Activated CD8-positive, alpha-beta memory T cell treated with anti-CD3 and anti-CD28 coated beads, Interleukin-2, amount 50 U/mL, for 4 hours (primary cell): ENCODE measurements around the gene ZNF845.
"Not testable (repeated sequence)": the region's sequence is repeated elsewhere in the genome, so short reads cannot be mapped to it uniquely, and the experiment has no call there.

ENCODE experiments used
- DNase-seq: peaks from one replicate; pipeline ENCODE4 v3.0.0-alpha.2; 2020

Gene ZNF845

DNA sequence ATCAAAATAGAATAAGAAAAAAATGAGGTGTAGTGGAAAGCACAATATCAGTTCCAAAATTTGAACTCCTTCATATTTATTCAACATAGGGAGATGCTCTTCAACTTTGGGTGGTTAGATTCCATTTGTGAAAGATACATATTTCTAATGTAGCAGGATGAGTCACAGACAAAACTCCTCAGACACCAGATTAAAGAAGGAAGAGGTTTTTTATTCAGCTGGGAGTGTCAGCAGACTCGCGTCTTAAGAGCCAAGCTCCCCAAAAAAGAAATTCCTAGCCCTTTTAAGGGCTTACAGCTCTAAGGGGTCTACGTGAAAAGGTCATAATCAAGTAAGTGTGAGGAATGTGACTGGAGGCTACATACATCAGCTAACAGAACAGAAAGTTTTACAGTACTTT lies 54.6 kb downstream of the ZNF845 start:
- DNase-seq: no peak

DNA sequence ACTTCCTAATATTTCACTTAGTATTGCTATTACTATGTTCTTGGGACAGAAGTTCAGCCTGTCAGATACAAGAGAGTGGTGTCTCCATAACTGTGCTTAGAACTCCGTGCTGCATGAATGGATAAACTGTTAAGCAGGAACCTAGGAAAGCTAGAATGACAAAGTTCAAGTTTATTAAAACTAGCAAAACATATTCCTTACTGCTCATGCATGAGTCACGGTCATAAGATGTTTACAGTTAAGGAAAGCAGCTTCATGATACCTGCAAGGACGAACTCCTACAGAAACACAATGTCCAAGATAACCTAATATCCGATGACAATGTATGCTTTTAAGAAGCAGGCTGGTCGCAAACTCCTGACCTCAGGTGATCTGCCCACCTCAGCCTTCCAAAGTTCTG lies 55.4 kb downstream of the ZNF845 start:
- no peak for DNase-seq

DNA sequence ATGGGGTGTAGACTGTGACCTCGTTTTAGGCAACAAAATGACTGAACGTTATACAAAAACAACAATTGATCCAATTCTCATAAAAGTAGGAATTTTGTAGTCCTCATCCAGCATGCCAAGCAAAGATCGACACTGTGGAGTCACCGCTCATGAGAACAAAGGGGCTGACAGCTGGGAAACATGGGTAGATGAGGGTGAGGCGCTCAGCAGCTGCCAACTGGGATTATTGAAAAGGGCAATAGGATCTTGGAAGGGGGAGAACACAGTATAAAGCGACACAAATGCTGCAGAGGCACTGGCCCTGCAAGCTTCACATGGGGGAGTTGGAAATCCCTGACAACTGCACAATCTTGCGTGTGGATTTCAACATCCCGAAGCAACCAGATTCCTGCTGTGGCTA lies 56.0 kb downstream of the ZNF845 start:
- DNase-seq: no peak

DNA sequence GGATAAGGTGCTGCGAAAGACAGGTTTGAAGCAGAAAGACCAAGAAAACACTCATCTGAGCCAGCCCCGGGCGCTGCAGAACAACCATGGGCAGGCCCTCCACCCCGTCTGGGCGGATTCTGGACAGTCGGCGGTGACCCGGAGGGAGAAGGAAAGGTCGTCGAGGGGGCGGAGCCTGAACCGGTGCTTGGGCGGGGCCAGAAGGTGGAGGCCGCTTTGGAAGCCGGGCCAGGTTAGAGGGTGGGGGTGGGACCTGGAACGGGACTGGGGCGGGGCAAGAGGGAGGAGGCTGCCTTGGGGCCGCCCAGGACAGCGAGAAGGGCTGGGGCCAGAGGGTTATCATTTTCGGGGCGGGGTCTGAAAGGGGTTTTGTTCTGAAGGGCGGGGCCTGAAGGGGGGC lies 56.4 kb downstream of the ZNF845 start:
- no peak for DNase-seq

DNA sequence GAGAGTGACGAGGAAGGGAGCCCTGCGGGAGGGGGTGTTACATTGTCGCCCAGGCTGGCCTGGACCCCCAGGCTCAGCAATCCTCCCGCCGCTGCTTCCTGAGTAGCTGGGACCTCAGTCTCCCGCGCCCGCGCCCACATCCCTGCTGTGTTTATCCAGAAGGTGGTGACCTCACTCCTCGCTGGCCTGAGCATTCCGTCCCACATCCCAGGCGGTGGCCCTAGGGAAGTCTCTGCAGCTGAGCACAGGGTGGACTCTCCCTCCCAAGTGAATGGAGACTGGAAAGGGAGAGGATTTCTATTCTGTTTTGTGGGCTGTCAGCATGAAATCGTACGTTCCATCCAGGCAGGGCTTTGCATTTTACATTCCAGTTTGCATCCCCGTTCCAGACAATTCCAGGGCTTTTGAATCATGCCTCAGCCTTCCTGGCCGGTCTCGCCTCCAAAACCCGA lies 61.0 kb downstream of the ZNF845 start:
- no peak for DNase-seq

DNA sequence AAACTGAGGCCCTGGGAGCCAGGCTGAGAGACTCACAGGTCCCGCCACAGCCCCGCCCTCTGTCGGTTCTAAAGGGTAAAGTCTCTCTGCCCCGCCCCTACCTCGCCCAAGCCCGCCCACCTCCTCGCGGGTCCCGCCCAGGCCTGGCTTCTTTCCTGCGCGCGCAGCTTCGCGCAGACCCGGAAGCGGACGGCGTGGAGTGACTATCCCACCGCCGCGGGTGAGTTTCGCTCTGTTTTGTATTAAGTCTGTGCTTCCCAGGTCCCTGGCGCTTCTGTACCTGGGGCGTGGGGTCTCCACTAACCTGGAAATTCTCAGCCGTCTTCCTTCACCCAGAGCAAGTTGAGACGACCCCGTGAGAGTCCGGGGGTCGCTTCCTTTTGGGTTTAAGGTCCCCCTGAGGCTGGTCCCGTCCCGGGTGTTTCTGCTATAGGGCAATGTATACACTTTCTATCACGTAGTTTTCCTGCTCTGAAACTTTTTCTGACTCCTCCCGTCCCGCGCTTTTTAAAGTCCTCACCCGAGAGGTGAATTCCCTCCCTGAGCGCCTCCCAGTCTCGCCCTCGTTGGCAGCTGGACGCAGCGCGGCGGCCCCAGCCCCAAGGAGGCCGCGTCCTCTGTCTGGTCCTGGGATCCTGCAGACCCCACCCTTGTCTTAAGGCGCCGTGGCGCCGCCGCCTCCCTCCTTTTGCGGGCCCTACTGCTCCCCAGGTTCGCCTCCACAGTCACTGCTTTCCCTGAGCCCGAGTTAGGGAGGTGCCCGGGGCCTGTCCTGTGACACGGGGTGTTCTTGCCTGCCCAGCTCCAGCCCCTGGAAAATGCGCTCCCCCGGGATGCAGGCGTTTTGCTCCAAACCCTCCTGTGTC lies 61.7 kb downstream of the ZNF845 start, which contains the start of gene ZNF765:
Gene ZNF765 (plus strand): TSS at position 176 of the 866 bp plus-strand sequence. CDS start 2,867 bp downstream, outside the sequence.
- DNase-seq: peak; percentile 98

DNA sequence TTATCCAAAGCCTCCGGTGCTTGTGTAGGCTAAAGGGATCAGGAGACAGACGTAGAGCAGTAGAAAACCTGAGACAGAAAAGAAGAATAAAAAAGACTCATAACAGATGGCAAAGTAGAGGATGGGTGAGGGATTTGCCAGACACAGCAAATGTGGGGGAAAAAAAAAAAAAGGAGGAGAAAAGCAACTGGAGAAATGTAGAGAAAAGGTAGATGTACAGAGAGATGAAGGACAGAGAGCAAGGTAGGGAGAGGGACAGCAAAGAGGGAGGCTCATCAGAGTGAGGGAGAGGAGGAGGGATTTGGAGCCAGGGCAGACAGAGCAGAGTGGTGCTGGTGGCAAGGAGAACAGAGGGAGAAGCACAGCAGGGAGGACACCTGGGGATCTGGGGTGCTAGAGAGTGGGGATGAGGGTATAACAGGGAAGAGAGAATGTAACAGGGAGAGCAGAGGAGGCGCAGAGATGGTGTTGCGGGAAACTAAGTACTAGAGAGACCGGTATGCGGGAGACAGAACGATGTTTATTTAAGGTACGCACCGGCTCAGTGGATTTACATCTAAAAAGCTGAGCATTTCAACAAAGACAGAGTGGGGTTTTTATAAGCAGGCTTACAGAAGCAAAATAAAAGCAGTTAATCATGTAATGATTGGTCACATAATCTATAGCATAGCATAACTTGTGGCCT lies 62.4 kb downstream of the ZNF845 start:
- not testable (repeated sequence) for DNase-seq

DNA sequence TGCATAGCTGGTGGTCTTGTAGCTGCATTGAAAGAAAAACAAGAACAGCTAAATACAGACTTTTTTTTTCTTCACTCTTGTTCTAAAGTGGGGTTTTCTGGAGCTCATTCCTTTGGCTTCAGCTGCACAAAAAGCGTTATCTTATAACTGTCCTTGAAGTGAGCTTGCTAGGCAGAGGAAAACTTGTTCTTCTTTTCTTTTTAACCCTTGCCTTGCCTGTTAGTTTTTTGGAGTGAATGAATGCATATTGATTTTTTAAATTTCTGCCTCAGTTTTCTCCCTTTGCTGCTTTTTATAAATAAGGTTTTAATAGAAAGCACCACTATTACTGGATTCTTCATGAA lies 62.9 kb downstream of the ZNF845 start:
- no peak for DNase-seq

DNA sequence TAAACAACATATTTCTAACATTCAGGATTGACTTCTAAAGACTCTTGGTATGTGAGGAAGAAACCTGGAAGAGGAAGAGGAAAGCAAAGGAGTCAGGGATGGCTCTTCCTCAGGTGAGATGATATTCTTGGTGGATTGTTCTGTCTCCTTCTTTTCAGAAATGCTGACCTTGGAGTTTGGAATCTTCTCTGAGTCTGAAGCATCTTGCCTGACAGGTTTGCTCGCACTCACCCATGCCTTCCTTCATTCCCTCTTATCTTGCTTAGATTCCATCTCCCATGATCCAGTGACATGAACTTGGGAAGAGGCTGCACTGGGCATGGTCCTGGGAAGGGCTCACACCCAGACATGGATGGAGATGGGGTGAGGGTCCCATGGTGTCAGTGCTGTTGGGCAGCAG lies 64.4 kb downstream of the ZNF845 start:
- DNase-seq: not testable (repeated sequence)
